Upper lobe of left lung (tissue), 4 donors: ENCODE measurements around the gene SPRED3.

Experiments used
- EP300 ChIP-seq, 4 donors: sonication (generic); formaldehyde crosslinking; IDR thresholded peaks; one replicate each; pipeline ENCODE4 v1.5.1; 2017; ENCODE audit warnings: antibody characterized with exemption in 4 of 4, control low read depth in 2 of 4
- TF ChIP-seq, protein P1 (sequence below), 6 experiments: fragments of 450-650 bp in 4 of 6; fragments of 200-600 bp in 2 of 6; sonication (generic) in 2 of 6; IDR thresholded peaks; one replicate each; pipeline ENCODE4 v1.5.1; 2016 to 2019; ENCODE audit warnings: antibody characterized with exemption in 6 of 6

DNA sequence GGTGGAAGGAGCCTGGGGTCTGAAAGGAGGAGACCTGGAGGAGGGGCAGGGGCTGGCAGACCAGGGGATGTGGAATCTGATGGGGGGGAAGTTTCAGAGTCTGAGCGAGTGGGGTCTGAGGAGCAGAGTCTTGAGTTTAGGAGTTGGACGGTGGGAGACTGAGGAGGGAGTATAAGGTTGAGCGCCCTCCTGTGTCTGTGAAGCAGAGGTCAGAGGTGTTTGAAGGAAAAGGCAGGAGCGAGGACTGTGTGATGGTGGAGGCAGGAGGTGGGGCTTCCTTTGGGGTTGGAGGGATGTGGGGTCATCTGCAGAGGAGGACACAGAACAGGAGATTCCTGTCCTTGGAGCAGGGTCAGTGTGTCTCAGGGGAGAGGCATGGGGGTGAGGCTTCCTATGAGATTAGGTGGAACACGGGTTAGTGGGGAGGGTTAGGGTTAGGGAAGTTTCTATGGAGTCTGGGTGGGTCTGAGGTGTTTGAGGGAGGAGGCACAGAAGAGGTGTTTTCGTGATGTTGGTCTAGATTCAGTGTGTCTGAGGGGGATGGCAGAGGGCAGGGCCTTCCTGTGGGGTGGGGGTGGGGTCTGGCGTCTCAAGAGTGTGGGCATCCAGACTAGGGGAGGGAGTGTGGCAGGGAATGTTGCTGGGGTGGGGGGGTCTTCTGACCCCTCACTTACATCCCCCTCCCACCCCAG is 53.3 kb downstream of the SPRED3 start:
- TF ChIP-seq, protein P1, sequence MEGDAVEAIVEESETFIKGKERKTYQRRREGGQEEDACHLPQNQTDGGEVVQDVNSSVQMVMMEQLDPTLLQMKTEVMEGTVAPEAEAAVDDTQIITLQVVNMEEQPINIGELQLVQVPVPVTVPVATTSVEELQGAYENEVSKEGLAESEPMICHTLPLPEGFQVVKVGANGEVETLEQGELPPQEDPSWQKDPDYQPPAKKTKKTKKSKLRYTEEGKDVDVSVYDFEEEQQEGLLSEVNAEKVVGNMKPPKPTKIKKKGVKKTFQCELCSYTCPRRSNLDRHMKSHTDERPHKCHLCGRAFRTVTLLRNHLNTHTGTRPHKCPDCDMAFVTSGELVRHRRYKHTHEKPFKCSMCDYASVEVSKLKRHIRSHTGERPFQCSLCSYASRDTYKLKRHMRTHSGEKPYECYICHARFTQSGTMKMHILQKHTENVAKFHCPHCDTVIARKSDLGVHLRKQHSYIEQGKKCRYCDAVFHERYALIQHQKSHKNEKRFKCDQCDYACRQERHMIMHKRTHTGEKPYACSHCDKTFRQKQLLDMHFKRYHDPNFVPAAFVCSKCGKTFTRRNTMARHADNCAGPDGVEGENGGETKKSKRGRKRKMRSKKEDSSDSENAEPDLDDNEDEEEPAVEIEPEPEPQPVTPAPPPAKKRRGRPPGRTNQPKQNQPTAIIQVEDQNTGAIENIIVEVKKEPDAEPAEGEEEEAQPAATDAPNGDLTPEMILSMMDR (IDR thresholded peaks at IDR 0.05), result no peak
- no peak for TF ChIP-seq EP300 (IDR thresholded peaks at IDR 0.05)
